Mesenteric fat pad (tissue), 1 donor: ENCODE measurements around the gene TARBP2. TPM values are rescaled to one million over a fixed set of nuclear protein-coding genes. Genes with fewer than 3 reads are reported as not detected.
"Not testable (repeated sequence)": the region's sequence is repeated elsewhere in the genome, so short reads cannot be mapped to it uniquely, and the experiment has no call there.

Experiments used
- DNase-seq: peaks from one replicate; pipeline ENCODE4 v3.0.0-alpha.2; 2020; ENCODE audit warnings: low spot score
- total RNA-seq: library from RNA; stranded (reverse); fragmentation: NEBNext Ultra II Directional; extraction: Animal tissue kit (Norgen Biotek cat#: 25700); gene quantifications from one replicate; pipeline ENCODE4 v1.2.1, GENCODE V29; 2021
- donor health status: DM: yes; HTN: yes; CAD: no.

Gene TARBP2
- total RNA-seq, 1 donor from 2014 or later, result 16.8 TPM

GRCh38 chr12:53474819-53475218 lies 26.3 kb upstream of the TARBP2 start:
- no peak for DNase-seq

GRCh38 chr12:53476769-53477209 lies 24.3 kb upstream of the TARBP2 start:
- DNase-seq, result no peak

GRCh38 chr12:53478865-53479264 lies 22.2 kb upstream of the TARBP2 start:
- no peak for DNase-seq

- DNase-seq, result no peak
Observed at GRCh38 chr12:53479331-53479730, 21.8 kb upstream of the TARBP2 start.

GRCh38 chr12:53480491-53481442 lies 20.3 kb upstream of the TARBP2 start:
- DNase-seq, result no peak

- DNase-seq, result not testable (repeated sequence)
Observed at GRCh38 chr12:53481458-53481857, 19.6 kb upstream of the TARBP2 start.

- DNase-seq, result no peak
Observed at GRCh38 chr12:53481939-53482586, 19.0 kb upstream of the TARBP2 start.

GRCh38 chr12:53482626-53483168 lies 18.4 kb upstream of the TARBP2 start:
- DNase-seq, result peak; percentile 87

- peak; percentile 82 for DNase-seq
Observed at GRCh38 chr12:53483225-53483978, 17.7 kb upstream of the TARBP2 start.

GRCh38 chr12:53483979-53484377 lies 17.1 kb upstream of the TARBP2 start:
- no peak for DNase-seq

- peak; percentile 72 for DNase-seq
Observed at GRCh38 chr12:53484686-53485575, 16.2 kb upstream of the TARBP2 start.

- peak; percentile 64 for DNase-seq
Observed at GRCh38 chr12:53485955-53486735, 14.9 kb upstream of the TARBP2 start.

GRCh38 chr12:53486736-53487487 lies 14.2 kb upstream of the TARBP2 start:
- peak; percentile 72 for DNase-seq

- no peak for DNase-seq
Observed at GRCh38 chr12:53489242-53489864, 11.7 kb upstream of the TARBP2 start.

GRCh38 chr12:53492188-53492587 lies 8.9 kb upstream of the TARBP2 start:
- peak; percentile 71 for DNase-seq

- DNase-seq, result peak; percentile 98
Observed at GRCh38 chr12:53492830-53493609, 8.1 kb upstream of the TARBP2 start.

- DNase-seq, result peak; percentile 53
Observed at GRCh38 chr12:53493610-53494391, 7.3 kb upstream of the TARBP2 start.
